Muscle layer of duodenum (tissue), 2 donors: ENCODE results near the gene UBA6.

Experiments used
- H3K27ac ChIP-seq: one replicate; pipeline ENCODE4 v1.7.0; 2013; ENCODE audit warnings: mild to moderate bottlenecking, low read length
- H3K27me3 ChIP-seq: one replicate; pipeline ENCODE4 v1.7.0; 2013; ENCODE audit warnings: low read depth, mild to moderate bottlenecking, control low read depth, low read length
- H3K36me3 ChIP-seq, 2 donors: one replicate each; pipeline ENCODE4 v1.7.0; 2013; ENCODE audit warnings: low read length in 2 of 2, control low read depth in 1 of 2, mild to moderate bottlenecking in 1 of 2; ENCODE audit not compliant: insufficient read depth in 2 of 2, control insufficient read depth in 1 of 2
- H3K4me1 ChIP-seq, 2 donors: one replicate each; pipeline ENCODE4 v1.7.0; 2013; ENCODE audit warnings: low read length in 2 of 2, mild to moderate bottlenecking in 2 of 2, control low read depth in 1 of 2, moderate library complexity in 1 of 2; ENCODE audit not compliant: insufficient read depth in 2 of 2, control insufficient read depth in 1 of 2
- H3K4me3 ChIP-seq, 2 donors: one replicate each; pipeline ENCODE4 v1.7.0; 2013; ENCODE audit warnings: low read length in 2 of 2, low read depth in 1 of 2, mild to moderate bottlenecking in 1 of 2
- H3K9me3 ChIP-seq, 2 donors: one replicate each; pipeline ENCODE4 v1.7.0; 2013; ENCODE audit warnings: low read length in 2 of 2, control low read depth in 1 of 2, mild to moderate bottlenecking in 1 of 2; ENCODE audit not compliant: control insufficient read depth in 1 of 2
- donor health status: healthy.

UBA6 gene

DNA sequence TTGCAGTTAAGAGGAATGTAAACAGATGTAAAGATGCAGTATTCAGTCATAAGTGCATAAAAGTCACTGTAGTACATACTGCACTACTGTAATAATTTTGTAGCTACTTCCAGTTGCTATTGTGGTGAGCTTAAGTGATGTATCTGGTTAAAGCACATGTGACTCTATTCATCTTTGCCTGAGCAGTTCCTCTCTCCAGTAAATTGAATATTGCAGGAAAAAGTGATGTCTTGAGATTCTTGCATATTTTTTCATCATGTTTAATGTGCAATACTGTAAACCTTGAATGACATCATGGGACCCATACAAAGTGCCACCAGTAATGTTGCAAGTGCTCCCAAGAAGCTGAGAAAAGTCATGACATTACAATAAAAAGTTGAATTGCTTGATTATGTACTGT, 9.6 kb downstream of the UBA6 start:
- no peak overlapping the region for H3K4me3 ChIP-seq
- H3K27ac ChIP-seq = no peak overlapping the region
- no peaks in the 10 kb centered on the region for H3K27me3 ChIP-seq
- peaks cover 26 to 27% of the 10 kb centered on the region in 2 donors for H3K36me3 ChIP-seq
- H3K9me3 ChIP-seq = no peaks in the 10 kb centered on the region
- H3K4me1 ChIP-seq = no peaks in the 10 kb centered on the region

DNA sequence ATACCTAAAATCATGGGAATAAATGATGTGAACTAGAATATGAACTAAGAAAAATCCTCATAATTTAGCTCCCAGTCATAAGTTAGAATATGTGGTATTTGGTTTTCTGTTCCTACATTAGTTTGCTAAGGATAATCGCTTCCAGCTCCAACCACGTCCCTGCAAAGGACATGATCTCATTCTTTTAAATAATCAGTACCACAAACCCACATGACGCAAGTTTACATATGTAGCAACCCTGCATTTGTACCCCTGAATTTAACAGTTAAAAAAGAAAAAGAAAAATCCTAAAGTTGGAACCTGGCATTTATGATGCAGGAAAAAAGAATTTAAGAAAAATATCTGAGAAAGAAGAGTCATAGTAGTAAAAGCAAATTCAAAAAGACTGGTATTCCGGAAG, 13.3 kb downstream of the UBA6 start:
- no peaks in the 10 kb centered on the region for H3K4me1 ChIP-seq
- H3K27ac ChIP-seq = no peak overlapping the region
- no peak overlapping the region for H3K4me3 ChIP-seq
- H3K9me3 ChIP-seq = no peaks in the 10 kb centered on the region
- peaks cover 20 to 22% of the 10 kb centered on the region in 2 donors for H3K36me3 ChIP-seq
- H3K27me3 ChIP-seq = no peaks in the 10 kb centered on the region

DNA sequence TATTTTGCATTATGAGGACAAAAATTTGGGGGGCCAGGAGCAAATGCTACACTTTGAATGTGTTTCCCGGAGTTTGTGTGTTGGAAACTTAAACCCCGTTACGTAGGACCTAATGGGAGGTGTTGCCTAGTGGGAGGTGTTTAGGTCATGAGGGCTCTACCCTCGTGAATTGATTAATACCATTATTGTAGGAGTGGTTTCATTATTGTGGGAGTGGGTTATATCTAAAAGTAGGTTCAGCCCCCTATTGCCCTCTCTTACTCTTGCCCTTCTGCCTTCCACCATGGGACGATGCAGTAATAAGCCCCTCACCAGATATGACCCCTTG, 15.5 kb downstream of the UBA6 start:
- no peaks in the 10 kb centered on the region for H3K4me1 ChIP-seq
- H3K4me3 ChIP-seq = no peak overlapping the region
- no peaks in the 10 kb centered on the region for H3K9me3 ChIP-seq
- no peak overlapping the region for H3K27ac ChIP-seq
- no peaks in the 10 kb centered on the region for H3K27me3 ChIP-seq
- peaks cover 9 to 17% of the 10 kb centered on the region in 2 donors for H3K36me3 ChIP-seq

DNA sequence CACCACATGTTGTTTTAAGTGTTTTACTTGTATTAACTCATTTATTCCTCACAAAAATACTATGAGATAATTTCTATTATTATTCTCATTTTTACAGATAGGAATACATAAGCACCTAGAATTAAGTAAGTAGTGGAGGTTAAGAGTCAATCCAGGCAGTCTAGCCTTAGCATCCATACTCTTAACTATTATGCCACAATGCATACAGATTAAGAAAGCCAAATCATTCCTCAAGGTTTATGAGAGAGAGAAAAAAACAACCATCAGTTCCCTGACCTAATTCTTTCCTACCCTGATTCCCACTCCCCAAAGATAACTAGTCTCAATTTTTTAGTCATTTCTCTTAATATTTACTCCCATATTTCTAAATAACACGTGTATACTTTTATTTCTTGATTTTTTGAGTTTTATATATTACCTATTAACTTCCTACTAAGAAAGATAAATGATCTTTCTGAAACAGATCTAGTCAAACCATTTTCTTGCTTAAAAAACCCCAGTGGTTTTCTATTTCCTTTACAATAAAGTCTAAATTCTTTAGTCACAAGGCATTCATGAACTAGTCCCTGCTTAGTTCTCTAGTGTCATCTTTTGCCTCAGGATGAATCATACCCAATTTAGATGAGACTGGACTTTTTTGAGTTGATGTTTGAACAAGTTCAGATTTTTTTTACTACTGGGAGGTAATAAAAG, 16.0 kb downstream of the UBA6 start:
- Histone ChIP-seq H3K9me3 (no peaks in the 10 kb centered on the region), H3K27ac (no peak overlapping the region), H3K36me3 (peaks cover 14 to 17% of the 10 kb centered on the region in 2 donors), H3K4me1 (no peaks in the 10 kb centered on the region), H3K4me3 (no peak overlapping the region), H3K27me3 (no peaks in the 10 kb centered on the region)

DNA sequence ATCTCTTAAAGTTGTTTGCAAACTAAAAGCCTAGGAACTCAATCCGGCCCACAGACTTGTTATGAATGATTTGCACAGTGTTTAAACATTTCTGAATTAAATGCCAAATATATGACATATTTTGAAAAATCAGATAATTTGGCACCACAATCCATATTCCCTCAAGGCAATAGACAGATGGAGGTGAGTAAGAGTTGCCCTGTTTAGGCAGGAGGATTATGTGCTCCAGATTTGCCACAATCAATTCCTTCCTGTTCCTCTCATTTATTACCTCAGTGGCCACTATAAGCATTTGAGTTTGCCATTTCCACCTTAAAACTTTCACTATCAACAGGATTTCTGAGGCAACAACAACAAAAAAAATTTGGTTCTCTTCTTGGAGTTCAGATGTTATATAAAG, 18.7 kb downstream of the UBA6 start:
- Histone ChIP-seq H3K4me1 (no peaks in the 10 kb centered on the region), H3K27me3 (no peaks in the 10 kb centered on the region), H3K4me3 (no peak overlapping the region), H3K9me3 (no peaks in the 10 kb centered on the region), H3K36me3 (peaks cover 16 to 20% of the 10 kb centered on the region in 2 donors), H3K27ac (no peak overlapping the region)

DNA sequence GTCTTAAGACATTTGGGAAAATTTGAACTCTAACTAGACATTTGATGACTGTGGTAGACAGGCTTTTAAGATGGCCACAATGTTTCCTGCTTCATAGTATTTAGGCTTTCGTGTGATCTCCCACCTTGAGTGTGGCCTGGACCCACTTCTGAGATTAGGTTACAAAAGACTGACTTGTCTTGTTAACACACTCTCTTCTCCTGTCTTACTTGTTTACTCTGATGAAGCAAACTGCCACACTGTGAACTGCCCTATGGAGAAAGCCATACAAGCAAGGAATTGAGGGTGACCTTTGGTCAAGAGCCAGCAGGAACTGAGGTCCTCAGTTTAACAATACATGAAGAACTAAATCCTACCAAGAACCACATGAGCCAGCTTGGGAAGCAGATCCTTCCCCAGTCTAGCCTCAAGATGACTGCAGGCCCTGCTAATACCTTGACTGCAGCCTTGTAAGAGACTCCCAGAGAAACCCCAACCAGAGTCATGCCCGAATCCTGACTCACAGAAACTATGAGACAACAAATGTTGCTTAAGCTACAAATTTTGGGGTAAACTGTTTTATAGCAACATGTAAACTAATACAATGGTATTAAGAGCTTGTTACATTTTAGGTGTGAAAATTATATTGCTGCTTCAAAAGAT, 20.3 kb downstream of the UBA6 start:
- no peak overlapping the region for H3K4me3 ChIP-seq
- H3K27me3 ChIP-seq = no peaks in the 10 kb centered on the region
- H3K9me3 ChIP-seq = no peaks in the 10 kb centered on the region
- peaks cover 21 to 31% of the 10 kb centered on the region in 2 donors for H3K36me3 ChIP-seq
- no peaks in the 10 kb centered on the region for H3K4me1 ChIP-seq
- no peak overlapping the region for H3K27ac ChIP-seq

DNA sequence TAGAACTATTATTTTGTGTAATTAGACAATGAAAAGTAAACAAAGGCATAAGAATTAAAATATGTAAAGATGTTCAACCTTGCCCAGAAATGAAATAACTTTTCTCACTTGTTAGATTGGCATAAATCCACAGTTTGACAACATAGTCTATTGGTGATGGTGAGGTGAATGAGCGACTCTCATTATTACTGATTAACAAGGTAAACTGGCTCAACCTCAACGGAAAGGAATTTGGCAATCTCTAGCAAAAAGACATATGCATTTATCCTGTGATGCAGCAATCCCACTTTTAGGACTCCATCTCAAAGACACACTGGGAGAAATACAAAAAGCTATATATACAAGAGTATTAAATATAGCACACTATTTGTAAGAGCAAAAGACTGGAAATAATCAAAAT, 22.3 kb downstream of the UBA6 start:
- H3K4me1 ChIP-seq = no peaks in the 10 kb centered on the region
- no peaks in the 10 kb centered on the region for H3K9me3 ChIP-seq
- no peak overlapping the region for H3K4me3 ChIP-seq
- H3K27ac ChIP-seq = no peak overlapping the region
- H3K27me3 ChIP-seq = no peaks in the 10 kb centered on the region
- peaks cover 26 to 43% of the 10 kb centered on the region in 2 donors for H3K36me3 ChIP-seq

DNA sequence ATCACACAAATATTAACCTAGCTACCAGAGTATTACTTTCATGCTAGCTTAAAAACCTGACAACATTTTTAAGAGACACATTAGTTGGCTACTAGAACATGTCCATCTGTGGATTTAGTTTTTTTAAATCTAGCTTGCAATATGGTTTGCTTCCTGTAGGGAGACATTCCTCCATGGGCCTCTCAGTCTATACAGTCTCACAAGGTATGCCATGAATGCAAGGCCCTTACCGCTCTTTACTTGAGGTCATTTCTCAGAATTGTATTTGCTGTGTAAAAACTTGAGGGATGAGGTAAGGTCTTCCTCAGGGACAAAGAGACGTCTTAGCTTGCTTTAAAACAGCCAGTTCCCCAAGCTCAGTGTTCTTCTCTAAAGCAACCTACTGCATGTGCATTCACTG, 26.9 kb downstream of the UBA6 start:
- peaks cover 33 to 48% of the 10 kb centered on the region in 2 donors for H3K36me3 ChIP-seq
- H3K27ac ChIP-seq = no peak overlapping the region
- no peaks in the 10 kb centered on the region for H3K27me3 ChIP-seq
- H3K4me3 ChIP-seq = no peak overlapping the region
- no peaks in the 10 kb centered on the region for H3K4me1 ChIP-seq
- H3K9me3 ChIP-seq = no peaks in the 10 kb centered on the region

DNA sequence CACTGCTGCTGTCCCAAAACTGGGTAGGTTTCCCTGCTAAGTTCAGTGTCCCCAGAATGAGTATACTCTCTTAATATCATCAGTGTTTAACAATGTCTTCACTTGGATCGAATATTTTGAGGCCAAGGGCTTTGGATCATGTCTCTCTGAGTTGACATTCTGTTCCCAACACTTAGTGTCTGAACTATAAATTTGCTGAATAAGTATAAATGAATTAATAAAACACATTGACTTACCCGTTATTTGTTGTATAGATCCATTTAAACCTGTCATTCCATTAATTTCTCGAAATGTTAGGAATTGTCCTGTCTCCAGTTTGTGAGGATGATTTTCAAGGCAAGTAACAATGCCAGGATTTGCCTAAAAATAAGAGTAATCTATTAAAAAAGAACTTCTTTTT, 32.6 kb downstream of the UBA6 start:
- Histone ChIP-seq H3K4me3 (no peak overlapping the region), H3K9me3 (no peaks in the 10 kb centered on the region), H3K27me3 (no peaks in the 10 kb centered on the region), H3K27ac (no peak overlapping the region), H3K36me3 (peaks cover 33 to 34% of the 10 kb centered on the region in 2 donors), H3K4me1 (no peaks in the 10 kb centered on the region)

DNA sequence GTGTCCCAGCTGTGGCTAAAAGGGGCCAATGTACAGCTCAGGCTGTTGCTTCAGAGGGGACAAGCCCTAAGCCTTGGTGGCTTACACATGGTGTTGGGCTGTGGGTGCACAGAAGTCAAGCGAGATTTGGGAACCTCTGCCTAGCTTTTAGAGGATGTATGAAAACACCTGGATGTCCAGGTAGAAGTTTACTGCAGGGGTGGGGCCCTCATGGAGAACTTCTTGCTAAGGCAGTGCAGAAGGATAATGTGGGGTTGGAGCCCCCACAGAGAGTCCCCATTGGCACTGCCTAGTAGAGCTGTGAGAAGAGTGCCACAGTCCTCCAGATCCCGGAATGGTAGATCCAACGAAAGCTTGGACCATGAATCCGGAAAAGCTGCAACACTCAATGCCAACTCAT, 40.5 kb downstream of the UBA6 start:
- Histone ChIP-seq H3K27me3 (no peaks in the 10 kb centered on the region), H3K36me3 (peaks cover 21 to 35% of the 10 kb centered on the region in 2 donors), H3K4me3 (no peak overlapping the region), H3K4me1 (no peaks in the 10 kb centered on the region), H3K9me3 (peaks cover 0 to 9% of the 10 kb centered on the region in 2 donors), H3K27ac (no peak overlapping the region)

DNA sequence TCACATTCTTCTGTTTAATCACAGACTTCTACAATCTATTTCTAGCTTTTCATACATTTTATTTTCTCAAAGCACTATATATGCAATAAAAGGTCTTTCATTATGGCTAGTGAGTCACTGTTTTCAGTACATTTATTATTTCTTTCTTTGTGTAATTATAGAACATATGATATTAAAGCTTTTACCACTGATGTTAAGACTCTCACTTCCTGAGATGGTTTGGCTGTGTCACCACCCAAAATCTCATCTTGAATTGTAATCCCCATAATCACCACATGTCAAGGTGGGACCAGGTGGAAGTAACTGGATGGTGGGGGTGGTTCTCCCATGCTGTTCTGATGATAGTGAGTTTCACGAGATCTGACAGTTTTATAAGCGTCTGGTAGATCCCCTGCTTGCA, 41.9 kb downstream of the UBA6 start:
- H3K27ac ChIP-seq = no peak overlapping the region
- peaks cover 0 to 11% of the 10 kb centered on the region in 2 donors for H3K9me3 ChIP-seq
- no peaks in the 10 kb centered on the region for H3K4me1 ChIP-seq
- H3K27me3 ChIP-seq = no peaks in the 10 kb centered on the region
- H3K36me3 ChIP-seq = peaks cover 21 to 41% of the 10 kb centered on the region in 2 donors
- H3K4me3 ChIP-seq = no peak overlapping the region

DNA sequence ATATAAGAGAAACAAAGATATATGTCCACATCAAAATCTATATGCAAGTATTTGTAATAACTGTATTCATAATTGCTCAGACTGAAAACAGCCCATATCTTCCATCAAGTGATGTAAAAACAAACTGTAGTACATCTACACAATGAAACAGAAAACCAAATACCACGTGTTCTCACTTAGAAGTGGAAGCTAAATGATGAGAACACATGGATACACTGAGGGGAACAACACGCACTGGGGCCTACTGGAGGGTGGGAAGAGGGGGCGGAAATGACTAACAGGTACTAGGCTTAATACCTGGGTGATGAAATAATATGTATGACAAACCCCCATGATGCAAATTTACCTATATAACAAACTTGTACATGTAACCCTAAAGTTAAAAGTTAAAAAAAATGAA, 42.7 kb downstream of the UBA6 start:
- H3K27me3 ChIP-seq = no peaks in the 10 kb centered on the region
- peaks cover 14 to 41% of the 10 kb centered on the region in 2 donors for H3K36me3 ChIP-seq
- no peak overlapping the region for H3K27ac ChIP-seq
- peaks cover 0 to 11% of the 10 kb centered on the region in 2 donors for H3K9me3 ChIP-seq
- no peak overlapping the region for H3K4me3 ChIP-seq
- H3K4me1 ChIP-seq = no peaks in the 10 kb centered on the region
